ENCODE results near the gene APOBEC3H. TPM values are rescaled to one million over a fixed set of nuclear protein-coding genes. Genes with fewer than 3 reads are reported as not detected.

Gene APOBEC3H
- polyA plus RNA-seq, 10 donors, result 0.33 TPM; not detected in 9

DNA sequence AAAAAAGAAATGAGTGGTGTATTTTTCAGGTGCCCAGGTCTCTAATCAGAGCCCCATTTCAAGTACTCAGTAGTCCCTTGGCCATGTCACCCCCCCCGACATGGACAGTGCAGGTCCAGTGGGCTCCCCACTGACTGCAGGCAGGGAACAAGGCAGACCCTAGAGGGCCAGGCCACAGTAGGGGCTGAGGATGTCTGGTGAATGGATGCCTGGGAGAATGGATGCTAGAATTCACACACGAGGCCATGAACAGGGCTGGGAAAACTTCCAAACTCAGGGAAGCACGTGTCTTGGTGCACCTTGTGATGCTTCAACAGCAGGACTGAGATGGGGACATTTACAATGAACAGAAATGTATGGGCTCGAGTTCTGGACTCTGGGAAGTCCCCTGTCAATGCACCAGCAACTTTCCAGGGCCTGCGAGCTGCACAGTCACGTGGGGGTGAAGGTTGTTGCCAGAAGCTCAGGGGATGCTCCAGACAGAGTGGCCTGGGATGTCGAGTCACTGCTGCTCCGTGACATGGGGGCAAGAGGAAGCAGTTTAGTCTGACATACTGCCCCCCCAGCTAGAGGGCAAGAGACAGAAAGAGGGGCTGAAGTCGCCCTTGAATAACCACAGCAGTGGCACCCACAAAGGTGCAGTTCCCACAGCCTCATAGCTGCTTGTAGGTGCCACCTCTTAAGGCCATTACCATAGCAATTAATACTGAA, 16.8 kb upstream of the APOBEC3H start:
- DNase-seq, result no peak

DNA sequence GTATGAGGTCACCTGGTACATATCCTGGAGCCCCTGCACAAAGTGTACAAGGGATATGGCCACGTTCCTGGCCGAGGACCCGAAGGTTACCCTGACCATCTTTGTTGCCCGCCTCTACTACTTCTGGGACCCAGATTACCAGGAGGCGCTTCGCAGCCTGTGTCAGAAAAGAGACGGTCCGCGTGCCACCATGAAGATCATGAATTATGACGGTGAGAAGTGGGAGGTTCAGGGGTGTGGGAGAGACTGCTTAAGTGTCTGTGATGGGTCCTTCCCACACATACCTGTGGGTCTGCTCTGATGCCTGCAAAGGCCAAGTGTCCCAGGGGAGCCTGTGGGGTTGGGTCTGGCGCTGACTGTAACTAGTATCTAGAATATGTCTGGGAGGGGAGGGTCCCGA, 16.0 kb upstream of the APOBEC3H start:
- no peak for DNase-seq

DNA sequence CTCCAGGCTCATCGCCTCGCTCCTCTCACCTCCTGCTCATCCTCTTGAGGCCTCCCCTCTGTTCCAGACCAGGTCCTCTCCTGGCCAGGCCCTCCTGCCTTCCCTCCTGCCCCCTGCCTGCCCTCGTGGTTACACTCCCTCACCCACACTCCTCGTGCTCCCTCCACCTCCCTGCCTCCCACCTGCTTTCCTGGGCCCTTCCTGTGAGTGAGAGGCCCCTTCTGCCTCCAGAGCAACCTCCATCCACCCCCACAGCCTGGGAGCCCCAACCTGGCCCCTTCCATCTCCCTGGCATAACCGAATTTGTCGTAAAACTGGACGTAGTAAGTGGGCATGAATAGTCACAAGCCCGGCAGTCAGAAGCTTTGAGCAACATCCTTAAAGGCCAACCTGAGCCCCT, 15.4 kb upstream of the APOBEC3H start:
- no peak for DNase-seq

DNA sequence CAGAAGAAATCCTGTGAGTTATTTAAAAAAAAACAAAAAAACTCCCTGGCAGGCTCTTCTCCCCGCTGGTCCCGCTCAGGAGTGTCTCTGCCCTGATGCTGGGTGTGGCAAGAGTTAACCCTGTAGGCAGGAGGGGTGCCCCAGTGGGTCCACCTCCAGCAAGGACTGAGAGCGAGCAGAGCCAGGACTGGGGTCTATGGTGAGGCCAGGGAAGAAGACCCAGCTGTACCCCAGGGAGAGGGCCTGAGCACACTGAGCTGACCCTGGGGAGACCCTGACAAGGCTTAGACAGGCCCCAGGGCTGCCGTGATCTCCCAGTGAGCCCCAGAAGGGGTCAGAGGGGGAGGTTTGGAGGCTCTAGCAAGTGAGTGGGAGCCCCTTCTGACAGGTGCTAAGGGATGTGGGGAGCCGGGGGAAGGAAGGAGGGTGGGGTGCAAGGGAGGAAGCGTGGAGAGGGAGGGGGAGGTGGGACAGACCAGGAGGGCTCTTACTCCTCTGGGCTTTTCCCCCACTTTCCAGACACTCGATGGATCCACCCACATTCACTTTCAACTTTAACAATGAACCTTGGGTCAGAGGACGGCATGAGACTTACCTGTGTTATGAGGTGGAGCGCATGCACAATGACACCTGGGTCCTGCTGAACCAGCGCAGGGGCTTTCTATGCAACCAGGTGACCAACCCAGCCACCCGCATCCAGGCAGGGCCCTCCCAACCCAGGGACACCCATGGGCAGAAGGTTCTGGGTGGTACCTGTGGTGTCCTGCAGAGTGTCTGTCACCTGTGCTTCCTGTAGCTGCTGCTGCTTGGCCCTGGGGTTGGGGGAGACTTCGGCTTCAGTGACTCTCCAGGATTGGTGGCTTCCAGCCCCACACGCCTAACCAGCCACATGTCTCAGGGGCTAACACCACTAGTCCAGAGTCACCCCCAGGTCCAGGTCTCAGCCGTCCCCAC, 13.6 kb upstream of the APOBEC3H start:
- DNase-seq, result no peak

DNA sequence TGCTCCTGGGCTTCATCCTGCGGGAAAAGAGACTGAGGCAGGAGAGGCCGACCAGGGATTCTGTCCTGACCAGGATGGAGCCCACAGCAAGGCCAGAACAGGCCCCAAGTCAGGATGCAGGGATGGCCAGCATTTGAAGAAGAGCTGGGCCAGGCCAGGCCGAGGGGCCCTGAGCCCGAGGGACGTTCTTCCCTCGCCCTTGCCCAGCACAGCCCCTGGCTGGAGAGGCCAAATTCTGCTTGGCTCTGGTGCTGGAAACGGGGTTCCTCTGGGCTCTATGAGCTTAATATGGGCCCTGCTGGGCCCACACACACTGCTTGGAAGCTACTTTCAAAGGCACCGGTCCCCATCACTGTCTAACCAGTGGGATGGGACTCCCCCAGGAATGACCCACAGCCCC, 12.4 kb upstream of the APOBEC3H start:
- DNase-seq, result no peak

DNA sequence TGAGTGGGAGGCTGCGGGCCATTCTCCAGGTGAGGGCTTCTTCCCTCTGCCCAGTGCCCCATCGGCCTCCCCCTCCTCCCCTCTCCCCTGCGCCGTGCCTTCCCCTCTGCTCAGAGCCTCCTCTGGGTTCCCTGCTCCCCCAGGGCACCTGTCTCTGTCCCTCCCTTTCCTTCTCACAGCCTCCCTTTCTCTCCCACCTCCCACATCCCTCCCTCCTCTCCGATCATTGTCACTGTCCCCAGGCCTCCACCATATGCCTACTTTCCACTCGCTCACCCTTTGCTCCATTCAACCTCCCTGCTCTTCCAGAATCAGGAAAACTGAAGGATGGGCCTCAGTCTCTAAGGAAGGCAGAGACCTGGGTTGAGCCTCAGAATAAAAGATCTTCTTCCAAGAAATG, 9.9 kb upstream of the APOBEC3H start:
- no peak for DNase-seq

DNA sequence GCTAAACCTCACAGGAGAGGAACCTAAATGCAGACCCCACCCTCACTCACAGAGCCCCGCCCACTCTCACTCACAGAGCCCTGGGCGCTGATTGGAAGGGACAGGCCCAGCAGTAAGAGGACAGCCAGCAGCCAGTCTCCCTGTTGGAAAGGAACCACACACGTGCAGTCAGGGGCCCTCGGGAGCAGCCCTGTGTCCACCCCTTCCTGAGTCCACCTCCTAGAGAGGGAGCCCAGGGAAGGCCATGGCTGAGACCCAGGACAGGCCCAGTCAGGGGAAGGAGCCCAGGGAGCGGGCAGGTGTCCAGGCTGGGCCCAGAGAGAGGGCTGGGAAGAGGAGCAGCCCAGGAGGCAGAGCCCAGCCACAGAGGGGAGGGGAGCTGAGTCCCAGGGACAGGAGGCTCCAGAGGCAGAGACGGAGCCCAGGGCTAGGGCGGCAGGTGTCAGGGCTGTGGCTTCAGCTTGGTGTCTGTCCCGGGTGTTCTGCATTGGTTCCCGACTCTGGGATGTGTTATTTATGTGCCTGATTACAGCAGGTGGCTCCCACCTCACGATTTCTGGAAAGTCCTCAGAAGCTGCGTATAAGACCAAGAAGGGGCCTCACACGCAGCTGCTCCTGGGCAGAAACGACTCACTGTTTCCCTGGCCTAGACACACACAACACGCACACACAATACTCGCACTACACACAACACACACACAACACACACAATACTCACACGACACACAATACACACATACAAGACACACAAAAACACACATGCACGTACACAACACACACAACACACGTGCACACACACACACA, 9.0 kb upstream of the APOBEC3H start:
- DNase-seq, result peak in 1 of 3 donors; percentile 75

DNA sequence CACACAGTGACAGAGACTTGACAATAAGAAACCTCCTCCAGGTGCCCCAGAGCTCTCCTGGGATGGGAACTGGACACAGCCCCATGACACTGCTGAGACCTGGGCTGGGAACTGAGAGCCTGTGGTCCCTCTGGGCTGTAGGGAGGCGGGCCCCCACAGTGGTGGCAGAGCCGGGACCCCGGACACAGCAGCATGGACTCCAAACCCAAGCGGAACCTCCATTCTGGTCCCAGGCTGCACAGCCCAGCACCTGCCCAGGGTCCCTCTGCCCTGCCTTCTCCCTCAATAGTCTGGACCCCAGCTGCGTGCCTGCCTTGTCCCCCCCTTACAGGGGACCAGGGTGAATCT, 8.4 kb upstream of the APOBEC3H start:
- DNase-seq, result no peak

DNA sequence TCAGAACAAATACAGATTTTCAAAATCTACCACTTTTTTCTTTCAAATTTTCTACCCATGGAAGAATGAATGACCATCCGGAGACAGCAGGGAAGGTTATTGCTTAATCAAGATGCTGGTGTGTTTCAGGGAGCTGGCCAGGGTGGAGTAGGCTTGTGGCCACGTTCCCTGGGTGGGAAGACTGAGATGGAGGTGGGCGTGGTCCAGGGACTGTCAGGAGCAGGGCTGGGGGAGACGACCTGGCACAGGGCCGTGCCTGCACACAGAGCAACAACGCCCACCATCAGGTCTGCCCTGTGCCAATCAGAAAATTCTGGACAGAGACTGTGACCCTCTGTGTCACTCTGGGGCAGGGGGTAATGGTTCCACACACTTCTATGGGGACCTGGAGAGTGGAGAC, 7.1 kb upstream of the APOBEC3H start:
- no peak for DNase-seq

DNA sequence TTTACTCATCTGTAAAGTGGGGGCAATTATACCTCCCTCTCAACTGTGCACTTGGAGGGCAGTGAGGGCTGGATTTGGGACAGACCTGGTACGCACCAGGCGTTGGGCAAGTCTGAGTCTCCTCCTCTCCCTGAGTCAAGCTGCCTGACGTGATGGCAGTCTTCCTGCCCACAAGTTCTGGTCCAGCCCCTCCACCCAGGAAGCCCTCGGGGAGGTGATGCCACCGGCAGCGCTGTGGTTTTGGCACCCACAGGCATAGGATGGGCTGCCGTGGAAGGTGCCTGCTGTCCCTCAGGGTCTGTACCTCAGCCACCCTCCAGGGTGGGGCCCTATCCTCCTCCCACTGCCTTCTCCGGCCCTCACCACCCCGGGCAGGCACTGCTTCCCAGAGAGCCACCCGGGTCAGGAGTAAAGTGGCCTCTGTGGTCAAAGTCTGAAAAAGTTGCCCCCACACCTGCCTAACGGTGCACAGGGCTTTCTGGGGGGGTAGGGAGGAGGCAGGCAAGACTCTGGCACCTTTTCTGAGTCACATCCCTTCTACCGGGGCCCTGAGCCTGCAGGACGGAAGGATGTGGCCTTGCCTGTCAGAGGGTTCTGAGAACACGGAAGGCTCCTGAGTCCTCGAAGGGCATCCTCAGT, 6.5 kb upstream of the APOBEC3H start:
- no peak for DNase-seq

DNA sequence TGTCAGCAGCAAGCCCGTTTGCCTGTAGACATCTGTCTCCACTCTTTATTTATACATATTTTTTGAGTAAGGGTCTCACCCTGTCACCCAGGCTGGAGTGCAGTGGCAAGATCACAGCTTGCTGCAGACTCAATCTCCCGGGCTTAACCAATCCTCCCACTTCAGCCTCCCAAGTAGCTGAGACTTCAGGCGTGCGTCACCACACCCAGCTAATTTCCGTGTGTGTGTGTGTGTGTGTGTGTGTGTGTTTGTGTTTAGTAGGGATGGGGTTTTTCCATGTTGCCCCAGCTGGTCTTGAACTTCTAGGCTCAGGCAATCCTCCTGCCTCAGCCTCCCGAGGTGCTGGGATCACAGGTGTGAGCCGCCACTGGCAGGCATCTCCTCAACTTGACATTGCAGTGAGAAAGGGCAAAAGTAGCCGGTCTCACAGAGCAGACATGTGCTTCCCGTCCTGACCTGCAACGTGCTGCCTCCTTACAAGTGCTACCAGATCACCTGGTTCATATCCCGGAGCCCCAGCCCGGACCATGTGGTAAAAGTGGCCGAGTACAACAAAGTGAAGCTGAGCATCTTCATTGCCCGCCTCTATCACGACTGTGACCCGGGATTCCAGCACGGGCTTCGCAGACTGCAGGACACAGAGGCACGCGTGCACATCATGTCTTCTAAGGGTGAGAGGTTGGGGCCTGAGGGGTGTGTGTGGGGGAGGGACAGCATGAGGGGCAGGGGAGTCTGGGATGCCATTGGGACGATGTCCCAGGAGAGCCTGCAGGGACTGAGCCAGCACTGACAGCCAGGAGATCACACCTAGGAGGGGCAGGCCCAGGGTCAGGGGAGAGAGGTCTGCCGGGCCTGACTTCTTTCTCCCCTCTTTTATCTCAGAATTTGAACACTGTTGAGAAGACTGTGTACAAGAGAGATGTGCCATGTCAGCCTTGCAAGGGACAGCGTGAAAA, 5.6 kb upstream of the APOBEC3H start:
- DNase-seq, result no peak

DNA sequence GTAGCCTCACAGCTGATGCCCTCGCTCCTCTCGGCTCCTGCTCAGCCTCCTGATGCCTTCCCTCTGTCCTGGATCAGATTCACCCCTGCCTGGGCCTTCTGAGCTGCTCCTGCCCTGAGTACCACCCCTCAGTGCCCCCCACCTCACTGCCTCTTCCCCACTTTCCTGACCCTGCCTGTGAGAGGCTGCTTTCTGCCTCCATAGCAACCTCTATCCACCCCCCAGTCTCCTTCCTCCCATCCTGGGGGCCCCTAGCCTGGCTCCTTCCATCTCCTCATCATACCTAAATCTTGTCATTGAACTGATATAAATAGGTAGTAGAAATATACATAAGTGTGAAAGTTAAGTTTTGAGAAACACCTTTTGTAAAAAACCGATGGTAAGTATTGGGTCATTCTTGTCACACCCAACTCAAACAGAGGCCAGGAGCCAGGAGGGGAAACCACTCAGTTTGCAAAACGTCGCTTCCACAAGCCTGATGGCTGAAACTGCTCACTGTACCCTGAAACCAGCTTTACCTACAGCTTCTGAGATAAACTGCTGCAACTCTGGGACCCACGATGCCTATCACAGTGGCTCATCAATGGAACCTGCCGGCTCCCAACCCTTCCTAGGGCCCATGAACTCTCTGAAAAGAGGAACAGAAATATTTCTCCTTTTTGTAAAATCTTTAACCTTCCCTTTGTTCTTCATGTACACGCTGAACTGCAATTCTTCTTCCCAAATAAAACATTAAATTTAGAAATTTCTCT, 4.8 kb upstream of the APOBEC3H start:
- DNase-seq, result no peak

DNA sequence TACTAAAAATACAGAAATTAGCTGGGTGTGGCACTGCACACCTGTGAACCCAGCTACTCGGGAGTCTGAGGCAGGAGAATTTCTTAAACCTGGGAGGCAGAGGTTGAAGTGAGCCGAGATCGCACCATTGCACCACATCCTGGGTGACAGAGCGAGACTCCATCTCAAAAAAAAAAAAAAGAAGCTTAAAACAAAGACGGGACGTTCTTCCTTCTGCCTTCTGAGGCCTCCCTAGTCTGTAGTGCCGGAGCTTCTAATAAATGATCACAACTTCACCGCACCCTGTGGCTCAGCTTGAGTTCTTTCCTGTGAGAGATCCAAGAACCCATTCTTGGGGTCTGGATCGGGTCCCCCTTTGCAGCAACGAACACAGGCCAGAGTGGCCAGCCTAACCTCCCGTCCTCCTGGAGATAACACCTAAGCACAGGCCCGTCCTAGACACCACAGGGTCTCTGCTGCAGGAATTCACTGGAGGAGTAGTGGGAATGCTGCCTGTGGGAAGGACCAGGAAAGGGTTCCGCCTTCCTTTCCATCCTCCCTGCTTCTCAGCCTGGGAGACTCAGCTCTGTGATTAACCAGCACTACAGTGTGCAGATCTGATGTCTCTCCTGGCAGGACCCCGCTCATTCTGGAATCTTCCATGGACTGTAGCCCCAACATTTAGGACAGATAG, 2.2 kb upstream of the APOBEC3H start:
- no peak for DNase-seq

DNA sequence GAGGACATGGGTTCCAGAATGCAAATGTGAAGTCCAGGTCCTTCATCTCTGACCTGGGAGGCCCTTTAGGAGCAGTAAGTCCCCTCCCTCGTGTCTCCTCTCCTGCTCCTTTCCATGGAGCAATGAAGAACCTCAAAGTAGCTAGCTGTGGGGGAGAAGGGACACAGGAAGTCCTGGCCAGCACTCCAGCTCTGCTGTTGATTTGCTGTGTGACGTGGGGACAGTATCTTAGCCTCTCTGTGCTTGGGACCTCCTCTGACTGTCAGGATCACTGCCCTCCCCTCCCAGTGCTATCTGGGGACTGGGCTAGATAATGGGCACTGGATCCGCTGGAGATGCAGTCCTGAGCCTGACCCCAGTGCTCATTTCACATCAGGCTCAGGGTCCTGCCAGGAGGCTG, 1.1 kb upstream of the APOBEC3H start:
- no peak for DNase-seq

DNA sequence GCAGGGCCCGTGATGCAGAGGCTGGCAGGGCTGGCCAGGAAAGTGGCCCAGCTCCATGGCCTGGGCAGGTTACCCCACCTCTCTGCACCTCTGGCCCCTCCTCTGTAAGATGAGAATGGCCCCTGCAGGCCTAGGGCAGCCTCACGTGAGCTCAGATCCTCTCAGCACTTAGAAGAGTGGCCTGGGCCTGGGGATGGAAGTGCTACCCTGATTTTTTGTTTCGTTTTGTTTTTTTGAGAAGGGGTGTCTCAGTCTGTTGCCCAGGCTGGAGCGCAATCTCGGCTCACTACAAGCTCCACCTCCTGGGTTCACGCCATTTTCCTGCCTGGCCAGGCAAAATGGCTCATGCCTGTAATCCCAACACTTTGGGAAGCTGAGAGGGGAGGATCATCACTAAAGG, 982 bp downstream of the APOBEC3H start:
- no peak for DNase-seq

DNA sequence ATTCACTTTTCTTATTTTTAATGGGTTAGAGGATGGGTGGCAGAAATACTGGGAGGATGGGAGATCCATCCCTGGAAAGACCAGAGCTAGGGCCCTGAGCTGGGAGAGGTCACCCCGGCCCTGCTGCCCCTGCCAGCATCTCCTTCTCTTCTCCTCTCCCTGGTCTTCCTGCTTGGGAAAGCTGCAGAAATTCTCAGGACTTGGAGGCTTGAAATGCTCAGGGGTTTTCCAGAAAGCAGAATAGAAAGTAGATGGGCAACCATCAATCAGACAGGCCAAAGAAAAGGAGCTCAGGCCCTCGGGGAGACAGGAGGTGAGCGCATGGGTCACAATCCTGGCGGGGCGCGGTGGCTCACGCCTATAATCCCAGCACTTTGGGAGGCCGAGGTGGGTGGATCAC, 1.5 kb downstream of the APOBEC3H start:
- DNase-seq, result no peak

DNA sequence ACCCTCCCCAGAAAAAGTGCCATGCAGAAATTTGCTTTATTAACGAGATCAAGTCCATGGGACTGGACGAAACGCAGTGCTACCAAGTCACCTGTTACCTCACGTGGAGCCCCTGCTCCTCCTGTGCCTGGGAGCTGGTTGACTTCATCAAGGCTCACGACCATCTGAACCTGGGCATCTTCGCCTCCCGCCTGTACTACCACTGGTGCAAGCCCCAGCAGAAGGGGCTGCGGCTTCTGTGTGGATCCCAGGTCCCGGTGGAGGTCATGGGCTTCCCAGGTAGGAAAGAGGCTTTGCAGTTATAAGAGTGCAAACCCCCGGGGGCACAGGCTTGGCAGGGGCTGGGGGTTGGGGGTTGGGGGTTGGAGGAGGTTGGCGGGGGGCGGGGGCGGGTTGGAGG, 4.2 kb downstream of the APOBEC3H start:
- DNase-seq, result no peak

DNA sequence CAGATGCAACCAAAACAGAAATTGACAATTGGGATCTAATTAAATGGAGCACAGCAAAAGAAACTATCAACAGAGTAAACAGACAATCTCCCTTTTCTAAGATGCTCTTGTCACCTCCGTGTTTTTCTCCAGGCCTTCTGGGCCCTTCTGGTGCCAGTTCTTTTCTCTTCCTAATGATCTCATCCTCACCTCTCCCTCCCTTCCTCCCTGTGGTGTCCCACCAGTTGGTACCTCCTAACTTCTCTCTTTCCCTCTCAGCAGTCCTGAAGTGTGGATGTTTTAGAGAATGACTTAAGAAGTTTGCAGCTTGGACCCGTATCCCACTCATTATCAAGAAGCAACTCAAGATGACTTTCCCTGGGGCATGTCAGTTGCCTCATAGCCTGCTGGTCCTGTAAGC, 6.4 kb downstream of the APOBEC3H start:
- no peak for DNase-seq

DNA sequence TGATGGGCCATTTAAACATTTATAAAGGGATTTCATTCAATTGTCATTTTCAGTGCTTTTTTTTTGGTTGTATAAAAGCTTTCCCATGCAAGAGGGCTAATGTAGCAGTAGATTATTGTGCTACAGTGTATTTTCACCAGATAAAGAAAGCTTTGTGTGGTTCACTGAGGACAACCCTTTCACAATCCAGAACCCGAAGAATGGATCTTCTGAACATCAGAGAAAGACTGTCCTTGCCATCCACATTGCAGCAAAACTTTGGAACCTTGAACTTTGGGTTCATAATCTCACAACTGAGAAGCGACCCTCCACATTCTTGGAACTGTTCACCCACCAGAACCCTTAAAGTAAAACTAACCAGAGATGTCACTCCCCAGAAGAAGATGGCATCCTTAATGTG, 9.3 kb downstream of the APOBEC3H start:
- no peak for DNase-seq
